Calu3 (cell line): ENCODE data around the gene EFEMP1. TPM values are rescaled to one million over a fixed set of nuclear protein-coding genes. Genes with fewer than 3 reads are reported as not detected.

Experiments
- BruUV-seq: library from RNA; stranded (reverse); fragments of 400-500 nt; replicated peaks from 2 replicates; lab custom pipeline; 2021; lab: Mats Ljungman, UMichigan
- CTCF ChIA-PET: fragments of 300-600 bp; sonication (Branson Sonifier 250); formaldehyde crosslinking; loops from one replicate; lab custom pipeline; 2022; ENCODE audit warnings: antibody characterized with exemption; lab: Charles Lee
- DNase-seq: peaks from one replicate; pipeline ENCODE4 v3.0.0; 2022
- H3K27ac Mint-ChIP-seq: one replicate; pipeline ENCODE4 v1.8.0; 2022; ENCODE audit warnings: mixed read lengths; ENCODE audit not compliant: unreplicated experiment
- H3K27me3 Mint-ChIP-seq: one replicate; pipeline ENCODE4 v1.8.0; 2022; ENCODE audit warnings: mixed read lengths; ENCODE audit not compliant: unreplicated experiment
- H3K36me3 Mint-ChIP-seq: one replicate; pipeline ENCODE4 v1.8.0; 2022; ENCODE audit warnings: mild to moderate bottlenecking, moderate library complexity, mixed read lengths; ENCODE audit not compliant: insufficient read depth, unreplicated experiment
- H3K4me1 Mint-ChIP-seq: one replicate; pipeline ENCODE4 v1.8.0; 2022; ENCODE audit warnings: mild to moderate bottlenecking, low read depth, mixed read lengths; ENCODE audit not compliant: unreplicated experiment
- H3K4me3 Mint-ChIP-seq: one replicate; pipeline ENCODE4 v1.8.0; 2022; ENCODE audit warnings: mild to moderate bottlenecking, low read depth, moderate library complexity, mixed read lengths; ENCODE audit not compliant: unreplicated experiment
- H3K9me3 Mint-ChIP-seq: one replicate; pipeline ENCODE4 v1.8.0; 2022; ENCODE audit warnings: low read depth, mixed read lengths; ENCODE audit not compliant: unreplicated experiment
- intact Hi-C: fragments of 100-400 bp; cut with micrococcal nuclease; formaldehyde crosslinking; loops from one replicate; pipeline ENCODE4 v1.10.0; 2022; ENCODE audit not compliant: unreplicated experiment
- total RNA-seq: library from RNA; stranded (reverse); gene quantifications from 2 replicates; pipeline ENCODE4 v1.2.3, GENCODE V29; 2022
- TF ChIP-seq, protein P1 (sequence below): fragments of 200-600 bp; IDR thresholded peaks from one replicate; pipeline ENCODE4 v1.8.0; 2022; ENCODE audit warnings: antibody characterized with exemption; ENCODE audit not compliant: unreplicated experiment

The EFEMP1 gene
- total RNA-seq, 1 experiment from 2014 or later: 51.5 TPM

DNA sequence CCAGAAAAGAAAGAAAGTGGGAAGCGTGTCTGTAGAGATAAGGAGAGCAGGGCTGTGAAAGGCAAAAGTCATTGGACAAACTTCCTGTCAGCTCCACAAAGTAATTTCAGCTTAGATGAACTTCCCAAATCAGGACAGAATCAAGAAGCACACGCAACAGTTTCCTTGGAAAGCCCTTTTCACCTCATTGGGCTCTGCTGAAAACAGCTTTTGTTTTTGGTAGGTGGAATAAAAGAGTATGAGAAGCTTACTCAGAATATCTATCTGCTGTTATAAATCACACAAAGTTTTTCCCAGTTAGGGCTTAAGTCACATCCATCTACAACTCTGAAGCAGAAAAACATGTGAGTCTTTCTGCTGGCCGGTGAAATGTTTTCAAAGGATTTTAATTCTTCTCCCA lies 42.4 kb upstream of the EFEMP1 start:
- Mint-ChIP-seq H3K36me3 (no peaks in the 10 kb centered on the region), H3K27ac (no peak overlapping the region), H3K27me3 (no peaks in the 10 kb centered on the region), H3K4me3 (no peak overlapping the region), H3K4me1 (peaks cover 10% of the 10 kb centered on the region), H3K9me3 (no peaks in the 10 kb centered on the region)
- no TSS peak for BruUV-seq
- CTCF ChIA-PET: no interaction called here
- intact Hi-C loops: no loop called here
- TF ChIP-seq, protein P1, sequence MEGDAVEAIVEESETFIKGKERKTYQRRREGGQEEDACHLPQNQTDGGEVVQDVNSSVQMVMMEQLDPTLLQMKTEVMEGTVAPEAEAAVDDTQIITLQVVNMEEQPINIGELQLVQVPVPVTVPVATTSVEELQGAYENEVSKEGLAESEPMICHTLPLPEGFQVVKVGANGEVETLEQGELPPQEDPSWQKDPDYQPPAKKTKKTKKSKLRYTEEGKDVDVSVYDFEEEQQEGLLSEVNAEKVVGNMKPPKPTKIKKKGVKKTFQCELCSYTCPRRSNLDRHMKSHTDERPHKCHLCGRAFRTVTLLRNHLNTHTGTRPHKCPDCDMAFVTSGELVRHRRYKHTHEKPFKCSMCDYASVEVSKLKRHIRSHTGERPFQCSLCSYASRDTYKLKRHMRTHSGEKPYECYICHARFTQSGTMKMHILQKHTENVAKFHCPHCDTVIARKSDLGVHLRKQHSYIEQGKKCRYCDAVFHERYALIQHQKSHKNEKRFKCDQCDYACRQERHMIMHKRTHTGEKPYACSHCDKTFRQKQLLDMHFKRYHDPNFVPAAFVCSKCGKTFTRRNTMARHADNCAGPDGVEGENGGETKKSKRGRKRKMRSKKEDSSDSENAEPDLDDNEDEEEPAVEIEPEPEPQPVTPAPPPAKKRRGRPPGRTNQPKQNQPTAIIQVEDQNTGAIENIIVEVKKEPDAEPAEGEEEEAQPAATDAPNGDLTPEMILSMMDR: no peak
- no peak for DNase-seq

DNA sequence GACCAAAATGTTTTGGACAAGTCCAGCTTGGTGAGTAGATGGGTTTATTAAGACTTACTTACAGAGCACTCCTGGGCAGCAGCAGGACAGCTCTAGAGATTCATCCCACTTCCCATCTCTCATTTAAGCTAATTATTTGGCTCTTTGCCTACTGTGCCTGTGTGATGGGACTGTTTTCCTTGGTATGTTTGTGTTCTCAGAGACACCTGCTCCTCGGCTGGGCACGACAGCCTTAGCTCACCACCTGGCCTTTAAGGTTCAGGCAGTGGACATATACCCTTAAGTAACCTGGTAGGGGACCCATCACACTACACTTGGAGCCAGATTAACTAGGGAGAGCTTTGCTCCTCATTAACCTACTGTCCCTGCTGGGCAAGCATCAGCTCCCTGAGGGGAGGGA lies 41.7 kb upstream of the EFEMP1 start:
- BruUV-seq: no TSS peak
- H3K9me3 Mint-ChIP-seq: no peaks in the 10 kb centered on the region
- no peak overlapping the region for H3K27ac Mint-ChIP-seq
- H3K36me3 Mint-ChIP-seq: no peaks in the 10 kb centered on the region
- peaks cover 13% of the 10 kb centered on the region for H3K4me1 Mint-ChIP-seq
- intact Hi-C loops: no loop called here
- CTCF ChIA-PET: no interaction called here
- H3K27me3 Mint-ChIP-seq: no peaks in the 10 kb centered on the region
- no peak for DNase-seq
- TF ChIP-seq, protein P1: no peak
- no peak overlapping the region for H3K4me3 Mint-ChIP-seq

DNA sequence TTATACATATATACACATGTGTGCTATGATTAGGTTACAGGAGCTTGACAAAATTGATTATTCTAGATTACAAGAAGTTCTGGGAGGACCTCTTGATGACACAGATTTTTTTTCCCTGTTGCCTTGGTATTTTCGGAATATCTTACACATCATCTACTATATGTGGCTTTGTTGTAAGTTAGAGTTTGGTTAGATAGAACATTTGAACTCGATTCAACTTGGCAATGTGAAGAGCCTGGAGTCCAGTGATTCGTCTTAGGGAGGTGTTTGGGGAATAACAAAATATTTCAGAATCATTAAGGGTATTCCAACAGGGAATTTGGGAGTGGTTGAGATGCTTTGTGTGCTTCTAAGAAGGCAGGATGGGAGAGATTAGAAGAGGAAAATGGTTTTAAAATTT lies 39.3 kb upstream of the EFEMP1 start:
- TF ChIP-seq, protein P1: no peak
- BruUV-seq: no TSS peak
- H3K27me3 Mint-ChIP-seq: no peaks in the 10 kb centered on the region
- H3K27ac Mint-ChIP-seq: no peak overlapping the region
- CTCF ChIA-PET: interaction anchor here (3.3 kb wide), 1 partner anchor 191 kb away, joined by 36 read pairs; no protein-coding TSS in a partner anchor
- H3K4me1 Mint-ChIP-seq: peaks cover 37% of the 10 kb centered on the region
- no peaks in the 10 kb centered on the region for H3K9me3 Mint-ChIP-seq
- no peak overlapping the region for H3K4me3 Mint-ChIP-seq
- intact Hi-C loops: no loop called here
- DNase-seq: no peak
- no peaks in the 10 kb centered on the region for H3K36me3 Mint-ChIP-seq

DNA sequence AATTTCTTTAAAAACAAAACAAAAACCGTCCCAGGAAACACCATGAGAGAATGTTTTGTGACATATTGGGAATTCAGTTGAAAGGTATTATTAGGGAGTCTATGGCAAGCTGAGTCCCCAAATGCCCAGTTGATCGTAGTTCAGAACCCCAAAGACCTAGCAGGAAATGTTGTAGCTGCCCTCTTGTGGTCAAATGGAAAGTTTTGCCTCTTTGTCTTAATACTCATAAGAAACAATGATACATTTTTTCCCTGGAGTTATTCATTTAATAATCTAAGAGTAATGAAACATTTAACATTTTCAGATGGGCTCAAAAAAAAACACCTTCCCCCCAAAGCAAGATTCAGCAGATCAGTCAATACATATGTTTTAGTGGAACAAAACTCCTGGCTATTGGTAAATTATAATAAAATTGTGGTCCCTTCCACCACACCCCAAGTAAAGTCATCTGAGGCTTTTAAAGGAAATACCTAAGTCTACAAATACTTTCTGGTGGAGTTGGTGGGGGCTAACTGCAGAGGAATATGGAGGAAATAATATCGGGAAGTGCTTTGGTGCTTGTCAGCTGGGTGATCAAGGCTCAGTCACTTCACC lies 37.8 kb upstream of the EFEMP1 start:
- Mint-ChIP-seq H3K4me1 (peaks cover 40% of the 10 kb centered on the region), H3K36me3 (no peaks in the 10 kb centered on the region), H3K27me3 (no peaks in the 10 kb centered on the region), H3K4me3 (no peak overlapping the region), H3K27ac (peak overlapping the region; percentile 46), H3K9me3 (no peaks in the 10 kb centered on the region)
- BruUV-seq: no TSS peak
- peak; percentile 23 for DNase-seq
- intact Hi-C loops: loop anchor here (1.0 to 2.0 kb wide), 3 partner anchors 47 to 243 kb away; no protein-coding TSS in a partner anchor
- CTCF ChIA-PET: interaction anchor here (0.6 to 3.3 kb wide), 4 partner anchors 38 to 233 kb away, joined by 3 to 36 read pairs (median 6); partner anchors contain the start of gene EFEMP1
- TF ChIP-seq, protein P1: peak; percentile 21
